NCI-H1930 (cell line): ENCODE measurements around the gene IL17C.

Experiments
- DNase-seq, 2 experiments: peaks; one replicate each; lab custom pipeline; 2025; lab: John Stamatoyannopoulos, UW

Gene IL17C

DNA sequence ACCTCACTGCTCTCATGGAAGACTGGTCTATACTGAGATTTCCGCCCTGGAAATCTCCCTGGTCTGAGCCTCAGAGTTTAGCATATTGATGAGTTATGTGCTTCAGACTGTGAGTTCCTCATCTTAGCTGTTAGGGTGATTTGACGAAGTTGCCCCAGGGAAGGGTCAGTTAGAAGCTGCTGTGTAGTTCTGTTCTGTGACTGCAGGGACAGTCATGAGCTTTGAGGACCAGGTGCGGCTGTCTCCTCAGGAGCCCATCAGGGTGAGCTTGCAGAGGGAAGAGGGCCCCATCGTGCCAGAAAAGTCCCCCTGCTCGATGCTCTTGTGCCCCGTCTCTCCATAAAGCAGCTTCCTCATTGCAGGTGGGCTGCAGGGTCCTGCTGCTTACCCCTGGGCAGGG lies 28.3 kb upstream of the IL17C start:
- DNase-seq, result no peak

DNA sequence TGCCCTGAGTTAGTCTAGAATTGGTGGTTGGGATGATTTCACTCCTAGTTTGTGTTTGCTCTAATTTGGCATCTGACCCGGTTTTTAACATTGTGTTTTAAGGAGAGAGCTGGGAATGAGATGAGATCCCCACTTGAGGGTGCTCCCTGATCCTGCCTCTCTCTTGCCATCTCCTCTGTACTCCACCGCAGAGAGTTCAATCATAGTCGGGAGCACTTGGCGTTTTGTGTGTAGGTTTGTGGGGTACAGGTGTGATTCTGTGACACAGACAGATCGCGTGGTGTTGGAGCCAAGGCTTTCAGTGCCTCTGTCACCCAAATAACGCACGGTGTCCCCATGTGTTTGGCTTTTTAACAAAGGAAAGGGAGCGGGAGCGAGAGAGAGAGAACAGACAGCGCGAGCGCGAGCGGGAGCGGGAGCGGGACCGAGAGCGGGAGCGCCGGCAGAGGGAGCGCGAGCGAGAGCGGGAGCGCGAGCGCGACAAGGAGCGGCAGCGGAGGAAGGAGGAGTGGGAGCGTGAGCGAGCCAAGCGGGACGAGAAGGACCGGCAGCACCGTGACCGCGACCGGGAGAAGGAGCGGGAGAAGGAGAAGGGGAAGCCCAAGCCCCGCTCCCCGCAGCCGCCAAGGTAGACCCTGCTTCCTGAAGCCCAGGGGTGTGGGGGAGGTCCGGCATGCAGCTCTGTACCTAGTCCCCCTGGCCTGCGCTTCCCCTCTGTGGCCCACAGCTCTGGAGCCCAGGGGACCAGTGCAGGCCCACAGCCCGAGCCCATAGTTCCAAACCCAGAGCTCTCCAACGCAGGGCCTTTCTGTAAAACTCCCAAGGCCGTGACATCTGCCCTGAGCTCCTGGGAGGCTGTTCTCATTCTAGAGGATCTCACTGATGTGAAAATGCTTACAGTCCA lies 27.2 kb upstream of the IL17C start:
- no peak for DNase-seq

DNA sequence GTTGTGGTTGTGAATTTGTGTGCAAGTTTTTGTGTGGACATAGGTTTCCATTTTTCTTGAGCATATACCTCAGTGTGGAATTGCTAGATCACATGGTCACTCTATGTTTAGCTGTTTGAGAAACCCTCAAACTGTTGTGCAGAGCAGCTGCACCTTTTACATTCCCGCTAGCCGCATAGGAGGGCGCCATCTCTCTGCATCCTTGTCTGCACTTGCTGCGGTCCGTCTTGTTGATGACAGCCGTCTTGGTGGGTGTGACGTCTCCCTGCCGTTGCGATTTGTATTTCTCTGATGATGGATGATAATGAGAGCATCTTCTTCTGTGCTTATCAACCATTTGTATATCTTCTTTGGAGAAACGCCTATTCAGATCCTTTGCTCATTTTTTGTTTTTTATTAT lies 25.1 kb upstream of the IL17C start:
- no peak for DNase-seq

DNA sequence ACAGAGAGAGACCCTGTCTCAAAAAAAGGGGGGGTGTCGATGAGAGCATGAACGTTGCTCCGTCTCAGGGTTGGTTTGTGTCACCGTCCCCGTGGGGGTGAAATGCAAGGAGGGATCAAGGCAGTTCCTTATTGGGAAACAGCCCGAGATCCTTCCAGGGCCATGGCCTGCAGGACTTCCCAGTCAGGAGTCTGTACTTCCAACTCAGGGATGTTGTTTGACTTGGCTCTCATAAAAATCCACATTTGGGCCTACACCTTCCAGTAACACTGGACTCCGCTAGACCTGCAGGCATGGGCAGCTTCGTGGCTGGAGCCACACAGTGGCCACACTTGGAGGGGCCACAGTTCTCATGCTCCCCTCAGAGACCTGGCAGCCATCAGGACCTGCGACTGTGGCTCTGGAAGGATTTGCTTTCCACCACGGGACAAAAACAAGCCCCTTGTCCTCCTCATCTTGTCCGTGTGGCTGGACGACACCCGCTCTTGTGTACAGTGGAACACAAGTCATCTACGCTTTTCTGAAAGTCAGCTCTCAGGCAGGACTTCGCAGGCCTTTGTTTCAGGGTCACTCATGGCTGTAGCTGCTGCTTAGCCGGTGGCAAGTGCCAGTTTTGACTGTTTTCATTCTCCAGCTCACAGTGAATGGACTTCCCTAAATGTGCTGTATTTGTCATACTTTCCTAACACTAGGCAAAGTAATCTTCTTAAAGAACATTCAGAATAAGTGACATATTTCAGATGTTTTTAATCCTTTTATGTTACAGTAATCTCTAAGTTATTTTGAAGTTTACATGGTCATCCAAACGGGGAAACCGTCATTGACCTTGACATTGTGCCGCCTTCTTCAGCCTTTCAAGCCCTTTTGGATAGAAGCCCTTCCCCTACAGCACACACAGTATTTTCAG lies 24.2 kb upstream of the IL17C start:
- no peak for DNase-seq

DNA sequence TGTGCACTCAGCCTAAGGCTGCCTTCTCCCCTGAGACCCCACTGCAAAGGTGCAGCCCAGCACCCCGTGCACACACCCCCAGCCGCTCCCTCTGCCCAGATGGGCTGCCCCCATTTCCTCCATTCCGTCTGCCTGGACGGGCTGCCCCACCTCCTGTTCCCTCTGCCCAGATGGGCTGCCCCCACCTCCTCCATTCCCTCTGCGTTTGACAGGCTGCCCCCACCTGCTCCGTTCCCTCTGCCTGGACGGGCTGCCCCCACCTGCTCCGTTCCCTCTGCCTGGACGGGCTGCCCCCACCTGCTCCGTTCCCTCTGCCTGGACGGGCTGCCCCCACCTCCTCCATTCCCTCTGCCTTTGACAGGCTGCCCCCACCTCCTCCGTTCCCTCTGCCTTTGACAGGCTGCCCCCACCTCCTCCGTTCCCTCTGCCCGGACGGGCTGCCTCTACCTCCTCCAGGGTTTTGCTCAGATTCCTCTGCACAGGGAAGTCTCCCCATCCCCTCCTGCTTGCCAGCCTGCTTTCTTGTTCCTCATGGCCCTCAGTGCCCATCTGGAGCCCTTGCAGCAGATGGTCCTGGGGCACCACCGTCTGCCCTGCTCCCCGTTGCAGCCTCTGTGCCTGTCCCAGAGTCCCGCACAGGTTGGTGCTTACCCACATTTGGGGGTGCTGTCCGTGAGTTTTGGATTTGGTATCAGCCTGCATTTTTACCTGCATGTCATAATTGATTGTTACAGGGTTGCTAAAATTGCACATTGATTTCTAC lies 23.4 kb upstream of the IL17C start:
- DNase-seq, result no peak

DNA sequence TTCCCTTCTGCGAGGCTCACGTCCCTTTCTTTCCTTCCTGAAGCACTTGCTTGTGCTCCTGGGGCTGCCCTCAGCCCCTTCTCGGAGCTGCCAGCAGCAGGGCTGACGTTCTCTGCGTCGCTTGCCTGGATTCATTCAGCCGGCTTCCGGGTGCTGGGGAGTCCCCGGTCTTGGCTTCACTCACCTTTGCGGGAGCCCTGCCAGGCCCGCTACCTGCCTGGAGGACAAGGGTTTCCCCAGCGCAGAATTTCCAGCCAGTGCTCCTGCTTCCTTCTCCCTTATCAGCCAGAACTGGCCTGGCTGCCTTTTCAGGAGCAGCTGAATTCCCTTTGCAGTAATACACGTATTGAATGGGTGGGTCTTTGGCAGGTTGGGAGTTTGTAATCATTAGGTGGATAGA lies 22.1 kb upstream of the IL17C start:
- no peak for DNase-seq

DNA sequence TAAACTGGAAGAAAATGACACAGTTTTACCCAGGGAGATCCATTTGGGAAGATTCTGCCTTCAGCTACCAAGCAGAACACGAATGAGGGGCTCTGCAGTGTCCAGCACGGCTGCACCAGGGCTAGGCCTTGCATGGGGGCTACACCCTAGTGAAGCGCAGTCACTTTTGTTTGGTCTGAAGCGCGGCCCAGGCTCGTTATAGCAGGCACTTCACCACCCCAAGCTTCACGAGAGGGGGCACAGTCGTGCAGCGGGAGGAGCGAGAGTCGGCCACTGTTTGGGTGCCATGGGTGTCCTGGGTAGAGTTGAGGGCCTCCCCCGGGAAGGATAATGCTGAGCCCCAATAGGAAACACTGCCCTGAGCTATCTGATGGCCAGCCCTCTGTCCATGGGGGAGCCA lies 21.6 kb upstream of the IL17C start:
- DNase-seq, result no peak

DNA sequence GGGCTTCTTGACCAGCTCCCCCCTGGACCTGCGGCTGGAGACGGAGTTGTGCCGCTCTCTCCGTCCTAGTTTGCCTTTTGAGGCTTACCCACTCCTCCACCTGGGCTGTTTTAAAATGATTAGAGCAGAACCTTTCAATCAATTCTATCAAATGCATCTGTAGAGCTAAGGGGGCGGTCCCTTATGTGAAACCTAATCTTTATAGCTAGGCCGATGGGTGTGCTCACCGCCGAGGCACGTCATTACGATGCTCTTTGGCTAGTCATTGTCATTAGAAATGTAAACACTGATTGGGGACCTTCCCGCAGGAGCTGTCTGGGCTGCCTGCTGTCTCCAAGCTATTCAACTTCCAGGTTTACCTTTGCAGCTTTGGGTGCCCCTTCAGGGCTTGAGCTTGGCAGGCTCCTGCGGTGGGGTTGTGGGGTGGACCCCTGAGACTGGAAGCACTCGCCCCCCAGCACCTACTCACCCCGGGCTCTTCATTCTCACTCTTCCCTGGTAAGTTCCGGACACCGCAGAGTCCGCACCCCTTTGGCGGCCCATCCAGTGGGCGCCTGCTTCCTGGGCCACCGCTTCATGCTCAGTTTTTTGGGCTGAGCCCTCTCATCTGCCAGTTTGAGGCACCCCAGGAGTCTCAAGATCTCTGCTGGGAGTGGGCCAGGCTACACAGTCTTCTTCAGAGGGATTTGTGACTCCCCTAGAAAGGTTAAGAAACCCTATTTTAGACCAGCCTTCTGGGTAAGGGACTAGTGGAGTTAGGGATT lies 20.9 kb upstream of the IL17C start:
- DNase-seq, result no peak

DNA sequence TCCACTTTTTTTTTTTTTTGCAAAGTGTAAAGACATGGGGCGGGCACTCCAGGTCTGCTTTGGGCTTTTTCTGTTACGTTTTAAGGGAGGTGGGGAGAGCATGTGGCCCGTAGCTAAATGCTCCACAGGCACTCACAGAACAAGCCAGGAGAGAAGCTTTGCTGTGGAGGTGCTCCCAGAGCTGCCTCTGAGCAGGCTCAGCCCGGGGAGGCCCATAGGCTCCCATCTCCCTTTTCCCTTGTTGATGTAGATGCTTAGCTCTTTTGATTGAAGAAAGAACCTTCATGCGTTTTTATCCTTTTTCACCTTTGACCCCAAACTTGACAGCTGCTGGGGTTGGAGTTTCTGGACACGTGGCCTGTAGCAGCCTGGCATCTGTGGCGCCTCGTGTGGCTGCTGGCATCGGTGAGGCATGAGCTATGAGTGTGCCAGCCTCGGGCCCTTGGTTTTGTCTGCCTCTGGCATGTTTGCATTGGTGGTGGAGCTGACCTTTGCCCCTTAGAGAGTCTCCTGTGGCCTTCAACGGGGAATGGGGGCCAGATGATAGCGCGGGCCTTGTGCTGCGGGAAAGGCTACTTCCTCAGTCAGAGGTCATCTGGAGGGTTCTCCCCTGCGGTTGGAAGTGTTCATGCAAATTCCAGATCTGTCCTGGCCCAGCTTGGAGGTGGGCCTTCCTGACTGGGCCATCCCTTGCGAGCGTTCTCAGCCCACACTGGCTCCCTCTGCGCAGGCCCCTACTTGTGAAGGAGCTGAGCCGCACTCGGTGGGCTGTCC lies 20.0 kb upstream of the IL17C start:
- DNase-seq, result no peak

DNA sequence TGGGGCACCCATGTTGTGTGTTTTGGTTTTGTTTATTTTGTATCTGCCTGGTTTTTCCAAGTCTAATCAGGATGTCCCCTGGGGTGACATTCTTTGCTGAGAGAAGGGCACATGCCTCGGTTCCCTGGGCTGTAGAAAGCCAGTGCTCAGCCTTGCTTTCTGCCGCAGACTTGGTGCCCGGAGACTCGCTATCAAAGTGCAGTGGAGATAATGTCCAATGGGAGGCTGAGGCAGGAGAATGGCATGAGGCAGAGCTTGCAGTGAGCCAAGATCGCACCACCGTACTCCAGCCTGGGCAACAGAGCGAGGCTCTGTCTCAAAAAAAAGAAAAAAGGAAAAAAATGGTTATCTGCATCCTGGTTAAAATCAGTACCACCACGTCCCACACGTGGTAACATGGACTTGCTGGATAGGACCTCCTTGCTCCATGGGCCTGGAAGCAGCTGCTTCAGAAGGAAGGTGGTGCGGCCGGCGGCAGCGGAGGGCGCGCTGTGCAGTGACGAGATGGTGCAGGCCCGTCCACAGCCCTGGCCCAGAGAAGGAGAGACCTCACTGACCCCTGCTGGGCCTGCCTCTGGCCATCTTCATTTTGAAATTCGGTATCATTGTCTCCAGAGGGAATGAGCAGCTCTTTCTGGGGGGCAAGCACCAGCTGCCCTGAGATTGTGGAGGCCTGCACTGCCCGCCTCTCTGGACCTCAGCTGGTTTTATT lies 19.3 kb upstream of the IL17C start:
- no peak for DNase-seq

DNA sequence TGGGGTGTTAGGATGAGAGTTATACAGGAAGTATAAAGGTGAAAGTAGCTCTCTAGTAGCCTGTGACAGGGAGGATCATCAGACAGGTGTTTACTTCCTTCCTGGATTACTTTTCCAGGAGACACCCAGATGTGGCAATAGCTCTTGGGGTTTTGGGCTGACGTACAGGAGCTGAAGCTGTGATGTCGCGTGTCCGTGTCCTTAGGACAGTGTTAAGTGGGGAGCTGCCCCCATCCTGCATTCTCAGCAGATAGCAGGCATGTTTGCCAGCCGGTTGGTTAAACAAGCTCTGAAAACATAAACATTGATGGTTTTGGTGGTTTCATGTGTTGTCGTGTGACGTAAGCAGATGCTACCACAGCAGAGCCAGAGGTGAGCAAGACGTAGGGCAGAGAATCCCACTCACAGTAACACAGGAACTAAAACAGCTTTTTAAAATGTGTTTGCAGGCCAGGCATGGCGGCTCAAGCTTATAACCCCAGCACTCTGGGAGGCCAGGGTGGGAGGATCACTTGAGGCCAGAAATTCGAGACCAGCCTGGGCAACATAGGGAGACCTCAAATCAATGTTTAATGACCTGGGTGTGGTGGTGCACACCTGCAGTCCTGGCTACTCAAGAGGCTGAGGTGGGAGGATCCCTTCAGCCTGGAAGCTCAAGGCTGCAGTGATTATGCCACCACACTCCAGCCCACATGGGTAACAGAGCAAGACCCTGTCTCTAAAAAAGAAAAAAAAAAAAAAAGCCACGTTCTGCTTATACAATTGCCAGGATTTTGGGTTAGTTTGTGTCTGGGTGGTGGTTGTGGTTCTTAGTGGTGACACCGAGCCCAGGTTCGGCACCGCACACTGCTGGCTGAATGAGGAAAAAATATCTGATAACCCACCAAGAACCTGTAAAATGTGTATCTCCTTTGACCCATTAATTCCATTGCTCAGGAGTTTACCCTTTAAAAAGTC lies 18.2 kb upstream of the IL17C start:
- DNase-seq, result no peak

DNA sequence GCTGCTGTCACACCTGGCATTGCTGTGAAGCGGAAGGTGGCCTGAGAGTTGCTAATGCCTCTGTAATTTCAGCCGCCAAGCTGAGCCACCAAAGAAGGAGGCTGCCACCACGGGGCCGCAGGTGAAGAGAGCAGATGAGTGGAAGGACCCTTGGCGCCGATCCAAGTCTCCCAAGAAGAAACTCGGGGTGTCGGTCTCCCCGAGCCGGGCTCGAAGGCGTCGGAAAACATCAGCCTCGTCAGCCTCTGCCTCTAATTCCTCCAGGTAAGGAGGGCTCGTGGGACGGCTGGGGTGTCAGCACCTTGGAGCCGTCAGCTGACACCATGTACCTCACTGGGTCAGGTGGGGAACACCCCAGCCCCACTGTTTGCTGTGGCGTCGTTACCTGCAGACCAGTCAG lies 16.2 kb upstream of the IL17C start:
- no peak for DNase-seq

DNA sequence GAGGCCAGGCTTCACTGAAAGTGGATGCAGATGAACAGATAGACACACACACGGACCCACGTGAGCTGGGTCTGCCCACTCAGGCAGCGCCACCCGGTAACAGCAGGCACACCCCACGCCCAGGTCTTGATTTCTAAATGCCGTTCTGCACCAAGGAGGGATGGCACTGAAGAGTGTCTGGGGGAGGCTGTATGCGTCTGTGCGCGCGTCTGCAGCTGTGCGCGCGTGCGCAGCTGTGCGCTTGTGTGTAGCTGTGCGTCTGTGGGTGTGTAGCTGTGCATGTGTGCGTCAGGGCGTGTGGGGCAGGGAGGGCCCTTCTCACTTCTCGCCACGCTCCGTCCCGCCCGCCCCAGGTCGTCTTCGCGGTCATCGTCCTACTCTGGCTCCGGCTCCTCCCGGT lies 15.5 kb upstream of the IL17C start:
- DNase-seq, result no peak

DNA sequence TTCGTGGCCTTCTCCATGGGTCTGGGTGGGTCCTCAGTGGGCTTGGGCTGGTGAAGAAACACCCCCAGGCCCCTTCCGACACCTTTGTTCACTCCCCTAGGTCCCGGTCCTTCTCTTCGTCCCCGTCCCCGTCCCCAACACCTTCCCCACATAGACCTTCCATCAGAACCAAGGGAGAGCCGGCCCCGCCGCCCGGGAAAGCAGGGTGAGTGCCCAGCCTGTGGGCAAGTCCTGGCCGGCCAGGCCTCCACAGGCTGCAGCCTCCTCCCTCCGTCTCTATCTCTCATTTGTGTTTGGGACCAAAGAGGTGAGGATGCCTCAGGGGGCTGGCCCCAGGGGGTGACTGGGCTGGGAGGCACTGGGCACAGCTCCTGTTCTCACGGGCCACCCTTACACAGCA lies 14.5 kb upstream of the IL17C start:
- DNase-seq, result no peak

DNA sequence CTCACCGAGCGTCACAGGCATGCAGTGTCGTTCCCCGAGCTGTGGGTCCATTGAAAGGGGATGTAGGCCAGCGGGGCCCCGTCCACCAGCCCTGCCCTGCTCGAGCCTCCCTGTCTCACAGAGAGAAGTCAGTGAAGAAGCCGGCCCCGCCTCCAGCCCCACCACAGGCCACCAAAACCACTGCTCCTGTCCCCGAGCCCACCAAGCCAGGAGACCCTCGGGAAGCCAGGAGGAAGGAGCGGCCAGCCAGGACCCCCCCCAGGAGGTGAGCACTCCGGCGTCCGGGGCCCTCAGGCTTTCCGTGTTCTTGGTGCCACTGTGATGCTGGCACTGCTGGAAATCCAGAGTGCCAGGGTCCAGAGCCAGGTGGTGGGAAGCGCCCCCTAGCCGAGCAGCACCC lies 13.9 kb upstream of the IL17C start:
- no peak for DNase-seq

DNA sequence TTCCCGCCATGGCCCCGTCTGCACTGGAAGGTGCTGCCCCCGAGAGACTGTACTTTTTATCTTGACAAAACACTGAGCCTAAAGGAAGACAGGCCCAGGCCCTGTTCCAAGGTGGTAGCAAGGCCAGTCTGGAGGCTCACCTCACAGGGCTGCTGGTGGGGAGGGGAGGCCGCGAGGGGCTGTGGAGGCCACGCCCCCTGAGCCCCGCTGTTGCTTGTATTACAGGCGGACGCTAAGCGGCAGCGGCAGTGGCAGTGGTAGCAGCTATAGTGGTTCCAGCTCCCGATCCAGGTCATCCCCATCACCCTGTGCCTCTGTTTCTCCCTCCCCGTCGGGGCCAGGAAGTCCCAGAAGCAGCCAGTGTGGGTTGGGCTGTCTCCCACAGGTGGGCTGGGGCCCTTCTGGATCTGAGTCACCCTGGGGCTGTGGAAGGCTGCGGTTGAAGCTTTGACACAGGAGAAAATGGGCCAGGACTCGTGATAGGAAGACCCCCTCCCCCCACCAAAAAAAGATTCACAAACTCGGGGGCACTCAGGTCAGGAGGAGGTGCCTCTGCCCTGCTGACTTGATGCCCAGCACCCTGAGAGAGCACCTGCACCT lies 13.3 kb upstream of the IL17C start:
- no peak for DNase-seq

DNA sequence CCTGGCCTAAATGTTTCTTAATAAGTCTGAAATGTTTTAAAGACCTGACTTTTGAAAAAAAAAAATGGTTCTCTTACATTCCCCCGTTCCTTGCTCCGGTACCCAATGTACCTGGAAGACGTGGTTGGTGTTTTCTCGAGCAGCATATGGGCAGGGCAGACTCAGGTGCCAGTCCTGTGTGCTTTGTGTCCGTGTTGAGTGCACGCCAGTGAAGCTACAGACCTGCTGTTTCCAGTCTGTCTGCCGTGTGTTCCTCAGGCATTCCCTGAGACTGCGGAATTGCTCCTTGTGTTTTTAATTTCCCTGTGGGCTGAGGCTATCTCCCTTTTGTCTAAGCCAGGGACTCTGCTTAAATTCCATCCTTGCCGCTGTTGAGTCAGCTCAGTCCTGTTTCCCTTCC lies 11.7 kb upstream of the IL17C start:
- no peak for DNase-seq

DNA sequence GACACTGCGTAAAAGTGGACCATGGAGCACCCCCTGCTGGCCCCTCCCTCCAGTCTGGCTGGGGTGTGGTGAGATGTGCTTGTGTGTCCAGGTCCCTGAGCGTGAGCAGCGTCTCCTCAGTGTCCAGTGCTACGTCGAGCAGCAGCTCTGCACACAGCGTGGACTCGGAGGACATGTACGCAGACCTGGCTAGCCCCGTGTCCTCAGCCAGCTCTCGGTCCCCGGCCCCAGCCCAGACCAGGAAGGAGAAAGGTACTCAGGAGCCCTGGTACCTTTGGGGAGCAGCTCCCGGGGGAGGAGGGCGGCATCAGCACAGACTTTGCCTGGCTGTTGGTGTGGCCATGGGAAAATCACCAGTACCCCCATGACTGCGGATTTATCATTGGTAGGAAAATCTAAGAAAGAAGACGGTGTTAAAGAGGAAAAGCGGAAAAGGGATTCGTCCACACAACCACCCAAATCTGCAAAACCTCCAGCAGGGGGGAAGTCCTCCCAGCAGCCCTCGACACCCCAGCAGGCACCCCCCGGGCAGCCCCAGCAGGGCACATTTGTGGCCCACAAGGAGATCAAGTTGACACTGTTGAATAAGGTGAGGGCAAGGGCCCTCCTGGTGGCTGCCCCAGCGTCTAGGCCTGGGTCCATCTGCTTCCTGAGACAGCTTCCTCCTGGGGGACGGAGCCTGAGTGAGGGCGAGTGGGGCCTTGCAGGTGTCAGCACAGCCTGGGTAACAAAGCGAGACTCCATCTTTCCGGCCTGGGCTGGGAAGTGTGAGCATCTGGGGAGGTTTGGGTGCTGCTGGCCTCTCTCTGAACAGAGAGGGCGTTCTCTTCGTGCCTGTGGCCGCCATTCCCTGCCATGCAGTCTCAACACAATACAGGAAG lies 10.6 kb upstream of the IL17C start:
- no peak for DNase-seq
